HEK293T (cell line): ENCODE measurements around the gene NOD2.

Experiments
- CTCF ChIA-PET: fragments of 350-600 bp; formaldehyde crosslinking; extraction: SDS; loops from one replicate; lab custom pipeline; 2021; ENCODE audit warnings: antibody characterized with exemption, inconsistent platforms; lab: Yijun Ruan, JAX
- POLR2A ChIA-PET: fragments of 350-600 bp; formaldehyde crosslinking; extraction: SDS; loops from one replicate; lab custom pipeline; 2020; ENCODE audit warnings: antibody characterized with exemption, inconsistent platforms; lab: Yijun Ruan, JAX
- DNase-seq: peaks from one replicate; pipeline ENCODE4 v3.0.0; 2012; ENCODE audit warnings: mixed read lengths; ENCODE audit errors: extremely low spot score
- ARNT ChIP-seq: fragments of 450-650 bp; IDR thresholded peaks from 2 replicates; pipeline ENCODE4 v1.6.1; 2017; ENCODE audit warnings: mild to moderate bottlenecking
- BHLHE40 ChIP-seq: fragments of 450-650 bp; IDR thresholded peaks from 2 replicates; pipeline ENCODE4 v1.6.1; 2016; ENCODE audit warnings: mild to moderate bottlenecking, moderate library complexity, borderline replicate concordance
- CTBP1 ChIP-seq: fragments of 450-650 bp; IDR thresholded peaks from 2 replicates; pipeline ENCODE4 v1.6.1; 2016; ENCODE audit warnings: borderline replicate concordance
- ELF4 ChIP-seq: fragments of 450-650 bp; IDR thresholded peaks from 2 replicates; pipeline ENCODE4 v1.6.1; 2017; ENCODE audit warnings: antibody characterized with exemption
- FOXA1 ChIP-seq: fragments of 450-650 bp; IDR thresholded peaks from 2 replicates; pipeline ENCODE4 v1.6.1; 2016; ENCODE audit warnings: mild to moderate bottlenecking
- FOXK2 ChIP-seq: fragments of 450-650 bp; IDR thresholded peaks from 2 replicates; pipeline ENCODE4 v1.6.1; 2016; ENCODE audit warnings: mild to moderate bottlenecking
- FOXM1 ChIP-seq: fragments of 450-650 bp; IDR thresholded peaks from 2 replicates; pipeline ENCODE4 v1.6.1; 2017; ENCODE audit warnings: mild to moderate bottlenecking, borderline replicate concordance
- HDGF ChIP-seq: fragments of 450-650 bp; IDR thresholded peaks from 2 replicates; pipeline ENCODE4 v1.6.1; 2017; ENCODE audit warnings: antibody characterized with exemption, borderline replicate concordance
- L3MBTL2 ChIP-seq: fragments of 450-650 bp; conservative IDR thresholded peaks from 2 replicates; pipeline ENCODE4 v1.6.1; 2016; ENCODE audit warnings: mild to moderate bottlenecking
- LEF1 ChIP-seq: fragments of 450-650 bp; IDR thresholded peaks from 2 replicates; pipeline ENCODE4 v1.6.1; 2017; ENCODE audit warnings: mild to moderate bottlenecking, borderline replicate concordance
- NFRKB ChIP-seq: fragments of 450-650 bp; IDR thresholded peaks from 2 replicates; pipeline ENCODE4 v1.6.1; 2016; ENCODE audit warnings: mild to moderate bottlenecking, moderate library complexity
- PKNOX1 ChIP-seq: fragments of 450-650 bp; IDR thresholded peaks from 2 replicates; pipeline ENCODE4 v1.6.1; 2016
- SP1 ChIP-seq: fragments of 450-650 bp; IDR thresholded peaks from 2 replicates; pipeline ENCODE4 v1.6.1; 2017
- SUZ12 ChIP-seq: fragments of 450-650 bp; IDR thresholded peaks from 2 replicates; pipeline ENCODE4 v1.6.1; 2016; ENCODE audit warnings: mild to moderate bottlenecking
- TARDBP ChIP-seq: fragments of 450-650 bp; IDR thresholded peaks from 2 replicates; pipeline ENCODE4 v1.6.1; 2016
- ZNF384 ChIP-seq: fragments of 450-650 bp; IDR thresholded peaks from 2 replicates; pipeline ENCODE4 v1.6.1; 2016

NOD2 gene

GRCh38 chr16:50711862-50712559, 18.6 kb downstream of the NOD2 start:
- POLR2A ChIA-PET = no interaction called here
- CTCF ChIA-PET = no interaction called here
- TF ChIP-seq HDGF = no peak
- no peak for DNase-seq

GRCh38 chr16:50712560-50712898, 19.1 kb downstream of the NOD2 start:
- no peak for DNase-seq
- POLR2A ChIA-PET = no interaction called here
- TF ChIP-seq ARNT (no peak), FOXM1 (no peak), FOXA1 (no peak), SUZ12 (no peak), LEF1 (no peak), CTBP1 (no peak), PKNOX1 (no peak), SP1 (no peak)
- CTCF ChIA-PET = no interaction called here

GRCh38 chr16:50712956-50713355, 19.6 kb downstream of the NOD2 start:
- DNase-seq = no peak
- TF ChIP-seq CTBP1 (no peak), FOXK2 (no peak), LEF1 (no peak), TARDBP (no peak), BHLHE40 (no peak), SUZ12 (no peak), L3MBTL2 (no peak), HDGF (no peak), PKNOX1 (no peak), ELF4 (no peak), SP1 (no peak), NFRKB (no peak), ARNT (no peak), FOXA1 (no peak), ZNF384 (no peak), FOXM1 (no peak)
- CTCF ChIA-PET = no interaction called here
- POLR2A ChIA-PET = no interaction called here

GRCh38 chr16:50717091-50717490, 23.7 kb downstream of the NOD2 start:
- TF ChIP-seq LEF1 = no peak
- TF ChIP-seq FOXA1 = no peak
- no peak for TF ChIP-seq CTBP1
- TF ChIP-seq HDGF = no peak
- CTCF ChIA-PET = no interaction called here
- DNase-seq = no peak
- POLR2A ChIA-PET = no interaction called here

- DNase-seq = no peak
- ChIA-PET POLR2A (no interaction called here), CTCF (no interaction called here)
- TF ChIP-seq SUZ12 = no peak
- TF ChIP-seq ARNT = no peak
Measured at GRCh38 chr16:50717494-50717893, 24.1 kb downstream of the NOD2 start.

GRCh38 chr16:50718061-50718760, 24.8 kb downstream of the NOD2 start:
- no peak for TF ChIP-seq SUZ12
- ChIA-PET POLR2A (no interaction called here), CTCF (no interaction called here)
- no peak for DNase-seq

GRCh38 chr16:50718761-50719400, 25.5 kb downstream of the NOD2 start:
- CTCF ChIA-PET = no interaction called here
- no peak for TF ChIP-seq SP1
- no peak for TF ChIP-seq LEF1
- no peak for TF ChIP-seq HDGF
- TF ChIP-seq SUZ12 = no peak
- no peak for TF ChIP-seq FOXM1
- TF ChIP-seq FOXK2 = no peak
- TF ChIP-seq ZNF384 = no peak
- no peak for TF ChIP-seq FOXA1
- TF ChIP-seq L3MBTL2 = no peak
- TF ChIP-seq ELF4 = no peak
- TF ChIP-seq NFRKB = no peak
- POLR2A ChIA-PET = no interaction called here
- DNase-seq = no peak
